Epithelial cell of proximal tubule (primary cell): Measurements from ENCODE around the gene ZNF445. TPM values are rescaled to one million over a fixed set of nuclear protein-coding genes. Genes with fewer than 3 reads are reported as not detected.
"Not testable (repeated sequence)": the region's sequence is repeated elsewhere in the genome, so short reads cannot be mapped to it uniquely, and the experiment has no call there.

Experiments
- DNase-seq: peaks from one replicate; pipeline ENCODE4 v3.0.0-alpha.2; 2011; ENCODE audit warnings: low read depth
- H3K4me3 ChIP-seq: 2 replicates; pipeline ENCODE4 v1.5.1; 2011; ENCODE audit warnings: low read depth, mild to moderate bottlenecking, low read length
- total RNA-seq: library from RNA; depleted of rRNA; stranded (reverse); fragments of >200 nt; gene quantifications from 2 replicates; pipeline ENCODE4 v1.2.3, GENCODE V29; 2015
- TF ChIP-seq, protein P1 (sequence below): conservative IDR thresholded peaks from 2 replicates; pipeline ENCODE4 v1.5.1; 2012; ENCODE audit warnings: low read depth, mild to moderate bottlenecking, low read length

The ZNF445 gene
- total RNA-seq, 1 donor from 2014 or later = 3.6 TPM

- TF ChIP-seq, protein P1, sequence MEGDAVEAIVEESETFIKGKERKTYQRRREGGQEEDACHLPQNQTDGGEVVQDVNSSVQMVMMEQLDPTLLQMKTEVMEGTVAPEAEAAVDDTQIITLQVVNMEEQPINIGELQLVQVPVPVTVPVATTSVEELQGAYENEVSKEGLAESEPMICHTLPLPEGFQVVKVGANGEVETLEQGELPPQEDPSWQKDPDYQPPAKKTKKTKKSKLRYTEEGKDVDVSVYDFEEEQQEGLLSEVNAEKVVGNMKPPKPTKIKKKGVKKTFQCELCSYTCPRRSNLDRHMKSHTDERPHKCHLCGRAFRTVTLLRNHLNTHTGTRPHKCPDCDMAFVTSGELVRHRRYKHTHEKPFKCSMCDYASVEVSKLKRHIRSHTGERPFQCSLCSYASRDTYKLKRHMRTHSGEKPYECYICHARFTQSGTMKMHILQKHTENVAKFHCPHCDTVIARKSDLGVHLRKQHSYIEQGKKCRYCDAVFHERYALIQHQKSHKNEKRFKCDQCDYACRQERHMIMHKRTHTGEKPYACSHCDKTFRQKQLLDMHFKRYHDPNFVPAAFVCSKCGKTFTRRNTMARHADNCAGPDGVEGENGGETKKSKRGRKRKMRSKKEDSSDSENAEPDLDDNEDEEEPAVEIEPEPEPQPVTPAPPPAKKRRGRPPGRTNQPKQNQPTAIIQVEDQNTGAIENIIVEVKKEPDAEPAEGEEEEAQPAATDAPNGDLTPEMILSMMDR = no peak
Observed at GRCh38 chr3:44421280-44421679, 56.2 kb downstream of the ZNF445 start.

DNA sequence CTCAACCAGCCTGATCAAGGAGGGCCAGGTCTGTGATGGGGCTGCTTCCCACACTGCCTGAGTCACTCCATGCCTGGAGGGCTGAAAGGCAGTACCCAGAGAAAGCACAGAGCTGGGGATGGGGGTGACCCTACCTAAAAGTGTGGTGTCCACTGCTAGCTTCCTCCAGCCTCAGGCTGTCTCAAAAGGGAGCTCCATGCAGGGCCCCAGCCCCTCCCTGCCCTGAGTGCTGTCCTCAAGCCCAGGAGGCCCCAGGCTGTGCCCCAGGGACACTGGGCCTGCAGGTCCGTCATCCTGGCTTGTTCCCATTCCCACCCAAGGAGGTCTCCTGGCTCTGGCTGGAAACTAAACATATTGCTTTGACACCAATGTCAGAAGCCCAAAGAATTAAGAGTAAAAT is 56.8 kb downstream of the ZNF445 start:
- DNase-seq = no peak
- TF ChIP-seq, protein P1 = no peak
- H3K4me3 ChIP-seq = no peak overlapping the region

More at GRCh38 chr3:44421280-44421679, 56.2 kb downstream of the ZNF445 start:
- no peak for DNase-seq
- H3K4me3 ChIP-seq = no peak overlapping the region

- TF ChIP-seq, protein P1 = no peak
- H3K4me3 ChIP-seq = no peak overlapping the region
- DNase-seq = no peak
Observed at GRCh38 chr3:44419923-44420650, 57.4 kb downstream of the ZNF445 start.

DNA sequence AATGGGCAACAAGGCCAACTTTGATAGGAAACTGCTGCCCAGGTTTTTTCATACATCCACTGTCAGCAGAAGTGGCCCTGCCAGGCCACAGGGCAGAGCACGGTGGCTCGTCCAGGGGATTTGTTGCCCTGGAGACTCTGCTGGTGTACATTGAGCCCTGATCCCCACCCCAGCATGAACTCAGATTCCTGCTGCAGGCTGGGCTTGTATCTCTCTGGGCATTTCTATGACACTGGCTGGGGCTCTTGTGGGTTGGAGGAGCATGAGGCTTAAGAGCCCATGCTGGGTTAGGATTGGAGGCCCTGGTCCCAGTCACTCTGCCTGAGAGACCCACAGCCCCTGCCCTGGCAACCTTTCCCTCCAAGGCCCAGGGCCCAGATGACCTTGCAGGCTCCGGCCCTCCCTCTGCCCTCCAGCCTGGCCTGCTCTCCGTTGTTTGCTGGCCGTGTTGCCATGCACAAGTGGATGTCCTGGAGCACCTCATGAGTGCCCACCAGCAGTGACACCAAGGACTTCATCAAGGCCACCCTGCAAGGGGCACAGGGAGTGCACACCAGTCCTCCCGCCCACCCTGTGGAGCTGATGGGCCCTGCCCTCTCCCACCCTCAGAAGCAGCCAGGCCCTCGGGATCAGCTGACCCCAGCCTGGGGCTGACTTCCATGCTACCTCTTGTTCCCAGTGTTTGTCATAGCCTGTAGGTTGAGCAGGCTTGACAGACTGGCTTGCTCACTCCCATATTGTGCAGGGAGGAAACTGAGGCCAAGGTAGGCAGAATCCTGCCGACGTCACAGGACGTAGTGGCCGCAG is 58.2 kb downstream of the ZNF445 start:
- TF ChIP-seq, protein P1 = no peak
- no peak for DNase-seq
- H3K4me3 ChIP-seq = no peak overlapping the region

DNA sequence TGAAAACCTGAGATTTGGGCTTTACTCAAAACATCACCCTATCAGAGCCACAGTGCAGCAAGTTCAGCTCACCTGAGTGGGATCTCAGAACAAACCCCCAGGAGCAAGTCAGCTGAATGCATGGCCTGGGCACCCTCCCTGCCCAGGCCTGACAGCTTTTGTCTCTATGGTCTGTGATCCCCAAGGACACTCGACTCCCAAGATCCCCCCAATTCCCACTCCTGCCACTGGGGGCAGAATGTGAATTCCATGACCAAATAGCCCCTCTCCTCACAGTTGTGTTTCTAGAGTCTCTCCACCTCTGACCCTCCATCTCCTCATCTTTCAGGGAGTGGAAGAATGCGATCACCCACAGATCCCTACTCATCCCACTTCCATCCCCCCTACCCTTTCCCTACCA is 58.9 kb downstream of the ZNF445 start:
- H3K4me3 ChIP-seq = no peak overlapping the region
- TF ChIP-seq, protein P1 = peak; percentile 47
- no peak for DNase-seq

GRCh38 chr3:44418118-44418517 is 59.4 kb downstream of the ZNF445 start:
- DNase-seq = not testable (repeated sequence)

GRCh38 chr3:44416031-44417030 is 61.1 kb downstream of the ZNF445 start:
- DNase-seq = no peak
- TF ChIP-seq, protein P1 = no peak
- no peak overlapping the region for H3K4me3 ChIP-seq

More at GRCh38 chr3:44418118-44418517, 59.4 kb downstream of the ZNF445 start:
- not testable (repeated sequence) for H3K4me3 ChIP-seq
